Hepatocyte (in vitro differentiated cells): Measurements from ENCODE around the gene NHSL1. TPM values are rescaled to one million over a fixed set of nuclear protein-coding genes. Genes with fewer than 3 reads are reported as not detected.

Source experiments
- DNase-seq: peaks from one replicate; pipeline ENCODE4 v3.0.0-alpha.2; 2016; ENCODE audit warnings: low spot score
- H2AFZ ChIP-seq: fragments of 200-600 bp; sonication (generic); 2 replicates; pipeline ENCODE4 v1.6.0; 2016; ENCODE audit warnings: antibody characterized with exemption, mild to moderate bottlenecking
- H3K27ac ChIP-seq: fragments of 200-600 bp; sonication (generic); 2 replicates; pipeline ENCODE4 v1.5.1; 2016; ENCODE audit warnings: mild to moderate bottlenecking
- H3K27me3 ChIP-seq: fragments of 200-600 bp; sonication (generic); 2 replicates; pipeline ENCODE4 v1.6.1; 2016
- H3K36me3 ChIP-seq: fragments of 200-600 bp; sonication (generic); replicated peaks from 2 replicates; pipeline ENCODE4 v1.5.1; 2016; ENCODE audit warnings: low read depth; ENCODE audit not compliant: insufficient read depth
- H3K4me1 ChIP-seq: fragments of 200-600 bp; sonication (generic); 2 replicates; pipeline ENCODE4 v1.5.1; 2016; ENCODE audit warnings: mild to moderate bottlenecking, moderate library complexity; ENCODE audit not compliant: insufficient read depth
- H3K4me2 ChIP-seq: fragments of 200-600 bp; sonication (generic); 2 replicates; pipeline ENCODE4 v1.6.0; 2016
- H3K4me3 ChIP-seq: fragments of 200-600 bp; sonication (generic); 2 replicates; pipeline ENCODE4 v1.5.1; 2016; ENCODE audit warnings: mild to moderate bottlenecking
- H3K79me2 ChIP-seq: fragments of 200-600 bp; sonication (generic); 2 replicates; pipeline ENCODE4 v1.6.0; 2017; ENCODE audit warnings: mild to moderate bottlenecking
- H3K9me2 ChIP-seq: fragments of 200-600 bp; sonication (generic); replicated peaks from 2 replicates; pipeline ENCODE4 v1.6.0; 2017; ENCODE audit warnings: mild to moderate bottlenecking; ENCODE audit not compliant: insufficient read depth
- H3K9me3 ChIP-seq: fragments of 200-600 bp; sonication (generic); 2 replicates; pipeline ENCODE4 v1.5.1; 2016; ENCODE audit warnings: low read depth, mild to moderate bottlenecking
- H4K20me1 ChIP-seq: fragments of 200-600 bp; sonication (generic); 2 replicates; pipeline ENCODE4 v1.6.0; 2016; ENCODE audit warnings: mild to moderate bottlenecking; ENCODE audit not compliant: insufficient read depth, poor library complexity, severe bottlenecking
- EZH2 ChIP-seq: fragments of 200-600 bp; sonication (generic); IDR thresholded peaks from 2 replicates; pipeline ENCODE4 v1.6.1; 2016; ENCODE audit warnings: antibody characterized with exemption, mild to moderate bottlenecking, borderline replicate concordance
- EZH2phosphoT487 ChIP-seq: fragments of 200-600 bp; sonication (generic); IDR thresholded peaks from one replicate; pipeline ENCODE4 v1.6.1; 2018; ENCODE audit warnings: antibody characterized with exemption, mild to moderate bottlenecking, low read depth, moderate library complexity; ENCODE audit not compliant: unreplicated experiment, severe bottlenecking
- WGBS: methylation state at CpG from one replicate; pipeline ENCODE4 v1.1.6; 2016; ENCODE audit warnings: low lambda C conversion rate; ENCODE audit errors: missing lambda C conversion rate; 5-methylcytosine and 5-hydroxymethylcytosine counted together
- polyA plus RNA-seq: library from polyadenylated mRNA; unstranded; fragments of >200 nt; fragmentation: Nextera tagmentation; extraction: Ambion mirVana; gene quantifications from 2 replicates; pipeline ENCODE4 v1.2.1, GENCODE V29; 2016
- total RNA-seq: library from RNA; depleted of rRNA; stranded (reverse); fragments of >200 nt; gene quantifications from 2 replicates; pipeline ENCODE4 v1.2.3, GENCODE V29; 2014
- TF ChIP-seq, protein P1 (sequence below): fragments of 200-600 bp; sonication (generic); IDR thresholded peaks from 2 replicates; pipeline ENCODE4 v1.5.1; 2016; ENCODE audit warnings: antibody characterized with exemption, mild to moderate bottlenecking; ENCODE audit not compliant: poor library complexity

The NHSL1 gene
- total and polyA plus RNA-seq, 2 experiments from 2014 or later: 39.0 to 58.0 TPM

DNA sequence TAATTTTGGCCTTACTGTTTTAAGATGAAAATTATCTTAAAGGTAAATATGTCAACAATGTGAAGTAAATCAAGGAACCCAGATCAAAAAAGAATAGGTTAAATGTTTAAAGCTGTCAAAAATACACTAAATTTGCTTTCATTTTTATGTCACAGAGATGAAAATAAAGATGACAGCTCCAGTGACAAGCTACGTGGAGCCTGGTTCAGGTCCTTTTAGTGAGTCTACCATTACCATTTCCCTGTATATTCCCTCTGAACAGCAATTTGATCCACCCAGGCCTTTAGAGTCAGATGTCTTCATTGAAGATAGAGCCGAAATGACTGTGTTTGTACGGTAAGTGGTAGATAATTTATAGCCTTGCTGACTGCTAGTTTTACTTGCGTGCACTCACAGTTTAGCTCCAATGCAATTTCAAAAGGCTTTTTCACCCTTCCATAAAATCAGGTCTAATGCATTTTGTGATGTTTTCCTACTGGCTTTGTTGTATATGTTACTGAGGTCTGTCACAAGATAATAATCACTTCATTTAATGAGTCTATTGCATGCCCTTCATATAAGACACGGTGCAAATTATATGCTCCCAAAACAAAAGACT lies 93.4 kb downstream of the NHSL1 start:
- Histone ChIP-seq H3K4me1 (peaks cover 3% of the 10 kb centered on the region), H3K4me3 (no peak overlapping the region), H3K27ac (no peak overlapping the region), H2AFZ (no peak overlapping the region), H3K9me2 (no peaks in the 10 kb centered on the region), H3K9me3 (no peaks in the 10 kb centered on the region), H3K4me2 (peak overlapping the region; percentile 96), H4K20me1 (no peaks in the 10 kb centered on the region), H3K27me3 (no peaks in the 10 kb centered on the region), H3K36me3 (no peaks in the 10 kb centered on the region), H3K79me2 (peaks cover 5% of the 10 kb centered on the region)
- 68% methylated on average over 5 of the region's 5 CpGs for WGBS
- no peak for DNase-seq
- TF ChIP-seq EZH2 (no peak), EZH2phosphoT487 (no peak)
- TF ChIP-seq, protein P1, sequence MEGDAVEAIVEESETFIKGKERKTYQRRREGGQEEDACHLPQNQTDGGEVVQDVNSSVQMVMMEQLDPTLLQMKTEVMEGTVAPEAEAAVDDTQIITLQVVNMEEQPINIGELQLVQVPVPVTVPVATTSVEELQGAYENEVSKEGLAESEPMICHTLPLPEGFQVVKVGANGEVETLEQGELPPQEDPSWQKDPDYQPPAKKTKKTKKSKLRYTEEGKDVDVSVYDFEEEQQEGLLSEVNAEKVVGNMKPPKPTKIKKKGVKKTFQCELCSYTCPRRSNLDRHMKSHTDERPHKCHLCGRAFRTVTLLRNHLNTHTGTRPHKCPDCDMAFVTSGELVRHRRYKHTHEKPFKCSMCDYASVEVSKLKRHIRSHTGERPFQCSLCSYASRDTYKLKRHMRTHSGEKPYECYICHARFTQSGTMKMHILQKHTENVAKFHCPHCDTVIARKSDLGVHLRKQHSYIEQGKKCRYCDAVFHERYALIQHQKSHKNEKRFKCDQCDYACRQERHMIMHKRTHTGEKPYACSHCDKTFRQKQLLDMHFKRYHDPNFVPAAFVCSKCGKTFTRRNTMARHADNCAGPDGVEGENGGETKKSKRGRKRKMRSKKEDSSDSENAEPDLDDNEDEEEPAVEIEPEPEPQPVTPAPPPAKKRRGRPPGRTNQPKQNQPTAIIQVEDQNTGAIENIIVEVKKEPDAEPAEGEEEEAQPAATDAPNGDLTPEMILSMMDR: no peak

GRCh38 chr6:138404666-138405337 lies 94.5 kb downstream of the NHSL1 start:
- H3K27me3 ChIP-seq: no peaks in the 10 kb centered on the region
- H3K9me3 ChIP-seq: no peaks in the 10 kb centered on the region
- peak overlapping the region; percentile 96 for H3K4me2 ChIP-seq
- no peaks in the 10 kb centered on the region for H3K36me3 ChIP-seq
- peaks cover 5% of the 10 kb centered on the region for H3K79me2 ChIP-seq
- peak overlapping the region; percentile 84 for H3K4me3 ChIP-seq
- peak overlapping the region; percentile 94 for H2AFZ ChIP-seq
- no peaks in the 10 kb centered on the region for H4K20me1 ChIP-seq
- no peaks in the 10 kb centered on the region for H3K9me2 ChIP-seq
- peak; percentile 39 for DNase-seq
- TF ChIP-seq, protein P1: no peak
- no peak for TF ChIP-seq EZH2phosphoT487
- TF ChIP-seq EZH2: no peak
- peak overlapping the region; percentile 97 for H3K27ac ChIP-seq
- H3K4me1 ChIP-seq: peaks cover 3% of the 10 kb centered on the region
- 4% methylated on average over 34 of the region's 35 CpGs for WGBS

- H3K4me3 ChIP-seq: peak within 1 kb of the TSS; percentile 84
- H3K4me1 ChIP-seq: peaks cover 3% of the 10 kb centered on the region
- peak; percentile 97 for DNase-seq
- peak within 1 kb of the TSS; percentile 97 for H3K27ac ChIP-seq
- H3K36me3 ChIP-seq: no peaks in the 10 kb centered on the region
- H3K27me3 ChIP-seq: no peaks in the 10 kb centered on the region
- WGBS: 1% methylated on average over 68 of the region's 92 CpGs
- TF ChIP-seq, protein P1: peak; percentile 68
- no peak for TF ChIP-seq EZH2phosphoT487
- no peaks in the 10 kb centered on the region for H4K20me1 ChIP-seq
- H3K9me3 ChIP-seq: no peaks in the 10 kb centered on the region
- peak within 1 kb of the TSS; percentile 96 for H3K4me2 ChIP-seq
- no peaks in the 10 kb centered on the region for H3K9me2 ChIP-seq
- peaks cover 5% of the 10 kb centered on the region for H3K79me2 ChIP-seq
- peak within 1 kb of the TSS; percentile 94 for H2AFZ ChIP-seq
These were observed 95.3 kb downstream of the NHSL1 start, which contains the start of gene HEBP2 for GRCh38 chr6:138403801-138404665. Gene HEBP2, plus strand, starts transcription at chr6:138404223. Its CDS starts 273 bp downstream, at chr6:138404496.
